Measurements from ENCODE around the gene RNF152.

DNA sequence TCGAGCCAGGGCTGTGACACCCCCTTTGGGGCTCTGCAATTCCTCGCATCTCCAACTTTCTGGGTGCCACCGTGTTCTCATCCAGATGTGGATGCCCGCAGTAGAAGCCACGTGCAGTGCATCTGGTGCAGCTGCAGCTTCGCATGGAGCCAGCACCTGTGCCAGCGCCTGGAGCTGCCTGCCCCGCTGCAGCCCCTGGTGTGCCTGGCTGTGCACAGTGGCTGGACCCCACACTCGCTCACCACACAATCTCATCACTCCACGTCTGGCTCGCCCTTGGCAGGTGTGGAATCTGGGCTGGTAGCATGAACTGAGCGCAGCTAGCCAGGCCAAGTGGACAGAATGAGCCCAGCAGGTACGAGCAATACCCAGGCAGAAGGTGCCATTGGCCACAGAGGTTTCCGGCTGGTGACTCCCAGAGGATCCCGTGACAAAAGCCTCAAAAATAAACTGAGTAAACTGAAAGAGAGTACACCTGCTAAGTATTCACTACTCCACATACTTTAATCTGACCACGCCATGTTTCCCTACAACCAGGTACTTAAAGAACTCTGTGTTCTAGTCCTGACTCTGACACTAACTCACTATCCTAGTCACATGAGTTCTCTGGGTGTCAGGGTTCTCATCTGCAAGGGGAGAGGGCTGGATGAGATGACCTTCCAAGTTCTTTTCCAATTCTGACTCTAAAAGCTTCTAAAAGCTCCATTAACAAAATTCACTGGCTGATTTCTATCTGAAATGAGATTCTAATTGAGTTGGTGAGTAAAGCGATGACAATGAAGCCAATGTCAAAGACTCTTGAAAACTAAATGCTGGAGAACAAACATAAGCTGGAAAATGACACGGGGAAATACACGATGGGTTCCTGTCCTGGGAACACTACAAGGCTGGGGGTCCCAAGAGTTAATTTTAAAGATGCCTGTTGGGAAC lies 37.1 kb downstream of the RNF152 start:
- TF ChIP-seq, protein P1, sequence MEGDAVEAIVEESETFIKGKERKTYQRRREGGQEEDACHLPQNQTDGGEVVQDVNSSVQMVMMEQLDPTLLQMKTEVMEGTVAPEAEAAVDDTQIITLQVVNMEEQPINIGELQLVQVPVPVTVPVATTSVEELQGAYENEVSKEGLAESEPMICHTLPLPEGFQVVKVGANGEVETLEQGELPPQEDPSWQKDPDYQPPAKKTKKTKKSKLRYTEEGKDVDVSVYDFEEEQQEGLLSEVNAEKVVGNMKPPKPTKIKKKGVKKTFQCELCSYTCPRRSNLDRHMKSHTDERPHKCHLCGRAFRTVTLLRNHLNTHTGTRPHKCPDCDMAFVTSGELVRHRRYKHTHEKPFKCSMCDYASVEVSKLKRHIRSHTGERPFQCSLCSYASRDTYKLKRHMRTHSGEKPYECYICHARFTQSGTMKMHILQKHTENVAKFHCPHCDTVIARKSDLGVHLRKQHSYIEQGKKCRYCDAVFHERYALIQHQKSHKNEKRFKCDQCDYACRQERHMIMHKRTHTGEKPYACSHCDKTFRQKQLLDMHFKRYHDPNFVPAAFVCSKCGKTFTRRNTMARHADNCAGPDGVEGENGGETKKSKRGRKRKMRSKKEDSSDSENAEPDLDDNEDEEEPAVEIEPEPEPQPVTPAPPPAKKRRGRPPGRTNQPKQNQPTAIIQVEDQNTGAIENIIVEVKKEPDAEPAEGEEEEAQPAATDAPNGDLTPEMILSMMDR (IDR thresholded peaks at IDR 0.05; ENCODE audit: low read depth, low read length, poor library complexity, severe bottlenecking) = no peak
- no peak for TF ChIP-seq EZH2phosphoT487 (IDR thresholded peaks at IDR 0.05; ENCODE audit: borderline replicate concordance, low read length)

All from DOHH2 (cell line).